PC-3 (cell line): Measurements from ENCODE around the gene PZP. TPM values are rescaled to one million over a fixed set of nuclear protein-coding genes. Genes with fewer than 3 reads are reported as not detected.

Experiments
- ATAC-seq: fragments of 200-7000 bp; cut with Tn5 transposase; 2 replicates; pipeline ENCODE4 v1.9.1; 2020; ENCODE audit warnings: mild to moderate bottlenecking, moderate library complexity
- BruUV-seq: library from RNA; stranded (reverse); fragments of 400-500 nt; replicated peaks from 2 replicates; lab custom pipeline; 2021; lab: Mats Ljungman, UMichigan
- CTCF ChIA-PET: fragments of 300-600 bp; sonication (Branson Sonifier 250); formaldehyde crosslinking; loops from one replicate; lab custom pipeline; 2022; ENCODE audit warnings: antibody characterized with exemption; lab: Charles Lee
- POLR2A ChIA-PET: fragments of 300-600 bp; sonication (Branson Sonifier 250); formaldehyde crosslinking; loops from one replicate; lab custom pipeline; 2022; ENCODE audit warnings: antibody characterized with exemption; ENCODE audit not compliant: unreplicated experiment; lab: Charles Lee
- DNase-seq: peaks from one replicate; pipeline ENCODE4 v3.0.0-alpha.2; 2015
- H2AFZ ChIP-seq: fragments of 300-600 bp; sonication (generic); 2 replicates; pipeline ENCODE4 v1.6.0; 2016; ENCODE audit warnings: antibody characterized with exemption, low read length
- H3F3A ChIP-seq: fragments of 300-600 bp; sonication (generic); one replicate; pipeline ENCODE4 v1.6.0; 2017; ENCODE audit warnings: antibody characterized with exemption, low read length, control low read depth, mild to moderate bottlenecking; ENCODE audit not compliant: unreplicated experiment
- H3K27ac ChIP-seq: fragments of 300-600 bp; sonication (generic); 2 replicates; pipeline ENCODE4 v1.5.1; 2016; ENCODE audit warnings: mild to moderate bottlenecking, low read length
- H3K27me3 ChIP-seq: fragments of 300-600 bp; sonication (generic); 2 replicates; pipeline ENCODE4 v1.6.1; 2016; ENCODE audit warnings: low read length, mixed read lengths
- H3K36me3 ChIP-seq: fragments of 300-600 bp; sonication (generic); 2 replicates; pipeline ENCODE4 v1.6.1; 2016; ENCODE audit warnings: low read depth, mixed run types, low read length, mixed read lengths
- H3K4me1 ChIP-seq: fragments of 300-600 bp; sonication (generic); 2 replicates; pipeline ENCODE4 v1.5.1; 2016; ENCODE audit warnings: low read length; ENCODE audit not compliant: insufficient read depth
- H3K4me2 ChIP-seq: fragments of 300-600 bp; sonication (generic); 2 replicates; pipeline ENCODE4 v1.6.0; 2016; ENCODE audit warnings: low read length
- H3K4me3 ChIP-seq: fragments of 300-600 bp; sonication (generic); 2 replicates; pipeline ENCODE4 v1.5.1; 2016; ENCODE audit warnings: mild to moderate bottlenecking, low read length, mixed read lengths
- H3K79me2 ChIP-seq: fragments of 300-600 bp; sonication (generic); 2 replicates; pipeline ENCODE4 v1.6.1; 2017; ENCODE audit warnings: low read length, mixed read lengths
- H3K9ac ChIP-seq: fragments of 300-600 bp; sonication (generic); 2 replicates; pipeline ENCODE4 v1.6.0; 2016; ENCODE audit warnings: mild to moderate bottlenecking, low read length
- H3K9me2 ChIP-seq: fragments of 300-600 bp; sonication (generic); replicated peaks from 2 replicates; pipeline ENCODE4 v1.6.1; 2016; ENCODE audit warnings: mixed run types, low read length, mixed read lengths
- H3K9me3 ChIP-seq: fragments of 300-600 bp; sonication (generic); 2 replicates; pipeline ENCODE4 v1.6.1; 2016; ENCODE audit warnings: low read length, mixed read lengths
- H4K20me1 ChIP-seq: fragments of 300-600 bp; sonication (generic); 2 replicates; pipeline ENCODE4 v1.6.1; 2016; ENCODE audit warnings: low read length, mixed read lengths
- EZH2 ChIP-seq: fragments of 300-600 bp; sonication (generic); IDR thresholded peaks from one replicate; pipeline ENCODE4 v1.6.1; 2017; ENCODE audit warnings: antibody characterized with exemption, mild to moderate bottlenecking, low read length; ENCODE audit not compliant: unreplicated experiment
- EZH2phosphoT487 ChIP-seq: fragments of 300-600 bp; sonication (generic); IDR thresholded peaks from 2 replicates; pipeline ENCODE4 v1.6.1; 2018; ENCODE audit warnings: mild to moderate bottlenecking, antibody characterized with exemption, low read length, borderline replicate concordance
- intact Hi-C: fragments of 100-400 bp; cut with micrococcal nuclease; formaldehyde crosslinking; loops from 2 replicates; pipeline ENCODE4 v1.9.0; 2023
- total RNA-seq: library from RNA; depleted of rRNA; stranded (reverse); fragments of >200 nt; gene quantifications from 2 replicates; pipeline ENCODE4 v1.2.3, GENCODE V29; 2014
- TF ChIP-seq, protein P1 (sequence below): fragments of 300-600 bp; sonication (generic); conservative IDR thresholded peaks from 2 replicates; pipeline ENCODE4 v1.5.1; 2017; ENCODE audit warnings: antibody characterized with exemption, low read depth, mild to moderate bottlenecking, low read length

The PZP gene
- total RNA-seq, 1 experiment from 2014 or later = not detected

DNA sequence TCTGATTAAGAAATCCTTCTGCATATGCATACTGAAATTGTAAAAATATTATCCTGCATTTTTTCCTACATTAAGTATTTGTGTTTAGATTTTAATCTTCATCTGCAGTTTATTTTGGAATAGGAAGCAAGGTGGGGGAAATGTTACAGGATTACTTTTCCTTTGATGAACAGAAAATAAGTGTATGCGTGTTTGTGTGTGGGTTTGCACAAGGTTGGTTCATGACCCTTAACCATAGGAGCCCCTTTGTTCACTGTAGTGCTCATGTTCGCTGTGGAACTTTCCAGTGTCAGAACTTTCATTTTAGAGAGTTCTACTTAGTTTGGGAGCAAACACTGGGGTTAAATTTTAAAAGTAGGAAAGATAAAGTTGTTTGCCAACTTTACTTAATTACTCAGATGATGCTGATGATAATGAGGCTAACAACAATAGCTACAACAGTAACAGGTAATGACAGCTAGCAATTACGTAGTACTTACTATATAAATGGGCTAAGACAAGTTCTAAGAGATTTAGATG lies 86.0 kb downstream of the PZP start:
- TF ChIP-seq, protein P1, sequence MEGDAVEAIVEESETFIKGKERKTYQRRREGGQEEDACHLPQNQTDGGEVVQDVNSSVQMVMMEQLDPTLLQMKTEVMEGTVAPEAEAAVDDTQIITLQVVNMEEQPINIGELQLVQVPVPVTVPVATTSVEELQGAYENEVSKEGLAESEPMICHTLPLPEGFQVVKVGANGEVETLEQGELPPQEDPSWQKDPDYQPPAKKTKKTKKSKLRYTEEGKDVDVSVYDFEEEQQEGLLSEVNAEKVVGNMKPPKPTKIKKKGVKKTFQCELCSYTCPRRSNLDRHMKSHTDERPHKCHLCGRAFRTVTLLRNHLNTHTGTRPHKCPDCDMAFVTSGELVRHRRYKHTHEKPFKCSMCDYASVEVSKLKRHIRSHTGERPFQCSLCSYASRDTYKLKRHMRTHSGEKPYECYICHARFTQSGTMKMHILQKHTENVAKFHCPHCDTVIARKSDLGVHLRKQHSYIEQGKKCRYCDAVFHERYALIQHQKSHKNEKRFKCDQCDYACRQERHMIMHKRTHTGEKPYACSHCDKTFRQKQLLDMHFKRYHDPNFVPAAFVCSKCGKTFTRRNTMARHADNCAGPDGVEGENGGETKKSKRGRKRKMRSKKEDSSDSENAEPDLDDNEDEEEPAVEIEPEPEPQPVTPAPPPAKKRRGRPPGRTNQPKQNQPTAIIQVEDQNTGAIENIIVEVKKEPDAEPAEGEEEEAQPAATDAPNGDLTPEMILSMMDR = no peak
- TF ChIP-seq EZH2 = no peak
- TF ChIP-seq EZH2phosphoT487 = no peak
- ChIA-PET POLR2A (no interaction called here), CTCF (no interaction called here)
- ATAC-seq (no peak), DNase-seq (no peak)
- BruUV-seq = no TSS peak
- H3F3A ChIP-seq = no peaks in the 10 kb centered on the region
- no peak overlapping the region for H2AFZ ChIP-seq
- H3K9ac ChIP-seq = no peak overlapping the region
- H3K4me2 ChIP-seq = no peak overlapping the region
- intact Hi-C loops = no loop called here
- H3K9me2 ChIP-seq = no peaks in the 10 kb centered on the region
- no peaks in the 10 kb centered on the region for H4K20me1 ChIP-seq
- H3K27ac ChIP-seq = no peak overlapping the region
- H3K79me2 ChIP-seq = no peaks in the 10 kb centered on the region
- no peaks in the 10 kb centered on the region for H3K4me1 ChIP-seq
- no peaks in the 10 kb centered on the region for H3K36me3 ChIP-seq
- H3K27me3 ChIP-seq = peaks cover 75% of the 10 kb centered on the region
- no peaks in the 10 kb centered on the region for H3K9me3 ChIP-seq
- H3K4me3 ChIP-seq = no peak overlapping the region

DNA sequence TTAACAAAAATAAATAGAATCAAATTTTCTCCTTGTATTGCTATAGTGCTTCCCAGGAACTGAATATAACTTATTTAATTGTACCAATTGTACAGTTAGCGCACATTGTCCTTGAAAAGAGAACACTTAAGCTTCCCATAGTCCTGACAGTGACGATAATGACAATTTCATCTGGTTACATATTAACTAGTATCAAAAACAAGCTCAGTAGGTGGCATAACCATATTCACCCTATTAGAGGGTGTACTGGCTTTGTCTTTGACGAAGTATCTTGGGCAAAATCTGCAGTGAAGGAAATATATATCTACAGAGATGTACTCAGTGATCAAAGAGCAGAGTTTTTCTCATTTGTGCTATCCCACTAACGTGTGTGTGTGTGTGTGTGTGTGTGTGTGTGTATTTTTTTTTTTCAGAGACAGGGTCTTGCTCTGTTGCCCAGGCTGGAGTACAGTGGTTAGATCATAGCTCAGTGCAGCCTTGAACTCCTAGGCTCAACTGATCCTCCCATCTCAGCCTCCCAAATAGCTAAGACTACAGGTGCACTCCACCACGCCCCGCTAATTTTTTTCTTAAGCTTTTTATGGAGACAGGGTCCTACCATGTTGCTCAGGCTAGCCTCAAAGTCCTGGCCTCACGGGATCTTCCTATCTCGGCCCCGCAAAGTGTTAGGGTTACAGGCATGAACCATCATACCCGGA lies 87.6 kb downstream of the PZP start:
- no peak overlapping the region for H2AFZ ChIP-seq
- DNase-seq (no peak), ATAC-seq (no peak)
- no peaks in the 10 kb centered on the region for H3K9me3 ChIP-seq
- H3K4me1 ChIP-seq = no peaks in the 10 kb centered on the region
- H3K4me3 ChIP-seq = no peak overlapping the region
- no peaks in the 10 kb centered on the region for H3K36me3 ChIP-seq
- BruUV-seq = no TSS peak
- TF ChIP-seq EZH2 (no peak), EZH2phosphoT487 (no peak)
- TF ChIP-seq, protein P1 = no peak
- no peak overlapping the region for H3K4me2 ChIP-seq
- H3K27ac ChIP-seq = no peak overlapping the region
- no peaks in the 10 kb centered on the region for H4K20me1 ChIP-seq
- CTCF ChIA-PET = no interaction called here
- peaks cover 76% of the 10 kb centered on the region for H3K27me3 ChIP-seq
- H3K9me2 ChIP-seq = no peaks in the 10 kb centered on the region
- H3K9ac ChIP-seq = no peak overlapping the region
- H3F3A ChIP-seq = no peaks in the 10 kb centered on the region
- intact Hi-C loops = no loop called here
- POLR2A ChIA-PET = no interaction called here
- no peaks in the 10 kb centered on the region for H3K79me2 ChIP-seq

DNA sequence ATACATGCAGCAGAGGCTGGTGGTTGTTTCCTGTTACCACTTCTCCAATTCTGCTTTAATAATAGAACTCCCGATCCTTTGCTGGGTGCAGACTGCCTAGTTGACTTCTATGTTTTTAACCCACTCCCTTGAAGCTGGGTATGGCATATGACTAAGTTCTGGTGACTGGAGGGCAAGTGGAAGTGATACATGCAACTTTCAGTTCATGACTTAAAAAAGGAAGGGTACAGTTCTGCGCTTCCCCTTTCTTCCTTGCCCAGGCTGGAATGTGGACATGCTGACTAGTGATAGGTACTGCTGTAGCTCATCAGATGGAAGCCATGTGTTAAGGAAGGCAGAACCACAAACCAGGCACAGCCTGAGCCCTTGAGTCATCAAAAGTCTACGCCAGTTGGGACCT lies 90.0 kb downstream of the PZP start:
- Histone ChIP-seq H2AFZ (no peak overlapping the region), H4K20me1 (no peaks in the 10 kb centered on the region), H3F3A (no peaks in the 10 kb centered on the region), H3K9me2 (no peaks in the 10 kb centered on the region), H3K36me3 (no peaks in the 10 kb centered on the region), H3K27me3 (peaks cover 59% of the 10 kb centered on the region), H3K27ac (no peak overlapping the region), H3K79me2 (no peaks in the 10 kb centered on the region), H3K4me3 (no peak overlapping the region), H3K9me3 (no peaks in the 10 kb centered on the region), H3K4me1 (no peaks in the 10 kb centered on the region), H3K9ac (no peak overlapping the region), H3K4me2 (no peak overlapping the region)
- no peak for ATAC-seq
- no peak for DNase-seq
- ChIA-PET POLR2A (no interaction called here), CTCF (no interaction called here)
- intact Hi-C loops = no loop called here
- no TSS peak for BruUV-seq
- TF ChIP-seq EZH2 (no peak), EZH2phosphoT487 (no peak)
- TF ChIP-seq, protein P1 = no peak
